Measurements from ENCODE around the gene PALLD. TPM values are rescaled to one million over a fixed set of nuclear protein-coding genes. Genes with fewer than 3 reads are reported as not detected.
"Not testable (repeated sequence)": the region's sequence is repeated elsewhere in the genome, so short reads cannot be mapped to it uniquely, and the experiment has no call there.

PALLD gene
- total RNA-seq, 6 experiments from 2014 or later, result 7.7 to 81.6 (median 24.8) TPM

DNA sequence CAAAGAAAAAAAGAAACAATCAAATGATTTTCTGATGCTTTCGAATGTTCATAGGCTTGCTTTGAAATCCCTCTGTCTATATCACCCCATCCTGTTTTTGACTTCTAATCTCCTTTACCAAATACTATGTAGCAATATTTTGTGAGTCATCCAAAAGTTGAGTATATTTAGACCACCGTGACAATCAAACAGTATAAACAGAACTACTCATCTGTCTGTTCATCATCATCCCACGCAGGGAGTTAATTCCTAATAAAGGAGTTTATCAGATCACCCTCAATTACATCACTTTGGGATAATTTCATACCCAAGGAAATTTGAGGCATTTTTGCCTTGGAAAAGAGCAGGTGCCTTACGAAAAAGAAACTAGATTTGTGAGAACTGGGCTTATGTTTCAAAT lies 300.3 kb downstream of the PALLD start:
- no peaks in the 10 kb centered on the region for H3K27me3 ChIP-seq
- no peaks in the 10 kb centered on the region for H3K36me3 ChIP-seq
- DNase-seq (no peak), ATAC-seq (peak in 1 of 4 donors; percentile 73)
- no peak overlapping the region for H3K4me3 ChIP-seq
- H3K27ac ChIP-seq, result peak overlapping the region in 1 of 3 donors; percentile 36
- H3K4me1 ChIP-seq, result no peaks in the 10 kb centered on the region
- no peak for TF ChIP-seq POLR2A (IDR thresholded peaks at IDR 0.05)
- WGBS (ENCODE audit: insufficient coverage, low coverage, low lambda C conversion rate, missing lambda C conversion rate), result 29% methylated on average over 4 of the region's 4 CpGs
- intact Hi-C loops (cut with DNase I), result no loop called here
- H3K9me3 ChIP-seq, result no peaks in the 10 kb centered on the region

DNA sequence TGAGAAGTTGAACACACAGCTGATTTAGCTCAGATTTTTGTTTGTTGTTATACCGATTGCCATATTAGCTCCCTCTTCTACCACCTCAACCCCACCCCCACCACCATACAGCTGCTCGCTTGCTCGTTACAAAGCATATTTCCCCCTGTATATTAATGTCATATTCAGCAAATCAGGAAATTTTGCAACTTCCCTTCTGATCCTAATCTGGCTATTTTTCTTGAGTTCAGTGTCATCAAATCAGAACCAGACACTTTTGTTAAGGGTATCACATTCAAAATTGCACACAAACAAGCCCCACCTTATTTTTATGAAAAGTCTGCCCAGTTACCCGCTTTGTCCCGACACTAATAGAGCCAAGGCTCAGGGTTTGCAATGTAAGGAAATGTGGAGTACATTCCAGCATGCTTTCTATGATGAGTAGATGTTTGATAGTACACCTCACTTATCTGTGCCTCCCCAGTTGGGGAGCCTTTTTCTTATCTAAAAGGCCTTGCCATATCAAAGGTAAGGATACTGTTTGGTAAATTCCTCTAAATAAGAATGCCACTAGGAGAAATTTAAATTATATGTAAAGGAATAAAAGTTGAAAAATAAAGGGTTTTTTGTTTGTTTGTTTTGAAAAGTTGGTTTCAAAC lies 301.0 kb downstream of the PALLD start:
- TF ChIP-seq, protein P1, sequence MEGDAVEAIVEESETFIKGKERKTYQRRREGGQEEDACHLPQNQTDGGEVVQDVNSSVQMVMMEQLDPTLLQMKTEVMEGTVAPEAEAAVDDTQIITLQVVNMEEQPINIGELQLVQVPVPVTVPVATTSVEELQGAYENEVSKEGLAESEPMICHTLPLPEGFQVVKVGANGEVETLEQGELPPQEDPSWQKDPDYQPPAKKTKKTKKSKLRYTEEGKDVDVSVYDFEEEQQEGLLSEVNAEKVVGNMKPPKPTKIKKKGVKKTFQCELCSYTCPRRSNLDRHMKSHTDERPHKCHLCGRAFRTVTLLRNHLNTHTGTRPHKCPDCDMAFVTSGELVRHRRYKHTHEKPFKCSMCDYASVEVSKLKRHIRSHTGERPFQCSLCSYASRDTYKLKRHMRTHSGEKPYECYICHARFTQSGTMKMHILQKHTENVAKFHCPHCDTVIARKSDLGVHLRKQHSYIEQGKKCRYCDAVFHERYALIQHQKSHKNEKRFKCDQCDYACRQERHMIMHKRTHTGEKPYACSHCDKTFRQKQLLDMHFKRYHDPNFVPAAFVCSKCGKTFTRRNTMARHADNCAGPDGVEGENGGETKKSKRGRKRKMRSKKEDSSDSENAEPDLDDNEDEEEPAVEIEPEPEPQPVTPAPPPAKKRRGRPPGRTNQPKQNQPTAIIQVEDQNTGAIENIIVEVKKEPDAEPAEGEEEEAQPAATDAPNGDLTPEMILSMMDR (IDR thresholded peaks at IDR 0.05), result no peak
- no peak for TF ChIP-seq POLR2A (IDR thresholded peaks at IDR 0.05)
- Histone ChIP-seq H3K27ac (peak overlapping the region in 1 of 3 donors; percentile 36), H3K4me1 (no peaks in the 10 kb centered on the region), H3K4me3 (no peak overlapping the region), H3K27me3 (no peaks in the 10 kb centered on the region), H3K36me3 (no peaks in the 10 kb centered on the region), H3K9me3 (no peaks in the 10 kb centered on the region)
- intact Hi-C loops (cut with DNase I), result no loop called here
- WGBS (ENCODE audit: insufficient coverage, low coverage, low lambda C conversion rate, missing lambda C conversion rate), result 51% methylated on average over 5 of the region's 5 CpGs
- ATAC-seq (peak in 3 of 4 donors; percentile 26 to 46 (median 27)), DNase-seq (no peak)

DNA sequence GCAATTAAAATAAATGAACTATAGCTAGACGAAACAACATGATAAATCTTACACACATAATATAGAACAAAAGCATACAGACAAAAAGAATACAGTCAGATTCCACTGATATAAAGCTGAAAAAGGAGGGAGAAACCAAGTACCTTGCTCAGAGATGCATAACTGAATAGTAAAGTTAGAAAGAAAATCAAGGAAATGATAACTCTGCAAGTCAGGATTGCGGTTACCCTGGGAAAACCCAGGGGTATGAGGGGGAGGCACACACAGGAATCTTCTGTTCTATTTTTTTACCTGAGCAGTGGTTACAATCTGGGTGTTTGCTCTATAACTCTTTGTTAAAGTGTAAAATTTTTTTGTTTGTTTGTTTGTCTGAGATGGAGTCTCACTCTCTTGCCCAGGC lies 304.1 kb downstream of the PALLD start:
- no peaks in the 10 kb centered on the region for H3K9me3 ChIP-seq
- intact Hi-C loops (cut with DNase I), result no loop called here
- TF ChIP-seq, protein P1 (IDR thresholded peaks at IDR 0.05), result no peak
- no peak for TF ChIP-seq POLR2A (IDR thresholded peaks at IDR 0.05)
- ATAC-seq (no peak), DNase-seq (no peak)
- no peaks in the 10 kb centered on the region for H3K27me3 ChIP-seq
- H3K27ac ChIP-seq, result no peak overlapping the region
- no peak overlapping the region for H3K4me3 ChIP-seq
- 85% methylated on average over 2 of the region's 2 CpGs for WGBS (ENCODE audit: insufficient coverage, low coverage, low lambda C conversion rate, missing lambda C conversion rate)
- H3K4me1 ChIP-seq, result no peaks in the 10 kb centered on the region
- H3K36me3 ChIP-seq, result no peaks in the 10 kb centered on the region

DNA sequence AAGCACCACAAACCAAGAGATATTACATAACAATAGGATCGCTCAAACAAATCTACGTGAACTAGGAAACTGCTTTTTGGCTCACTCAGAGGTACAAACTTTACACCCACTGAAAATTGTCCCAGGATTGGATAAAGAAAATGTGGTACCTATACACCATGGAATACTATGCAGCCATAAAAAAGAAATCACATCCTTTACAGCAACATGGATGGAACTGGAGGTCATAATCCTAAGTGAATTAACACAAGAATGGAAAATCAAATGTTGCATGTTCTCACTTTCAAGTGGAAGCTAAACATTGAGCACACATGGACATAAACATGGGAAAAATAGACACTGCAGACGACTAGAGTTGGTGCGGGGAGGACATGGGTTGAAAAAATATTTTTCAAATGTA lies 305.4 kb downstream of the PALLD start:
- H3K4me3 ChIP-seq, result no peak overlapping the region
- no peak overlapping the region for H3K27ac ChIP-seq
- no peaks in the 10 kb centered on the region for H3K36me3 ChIP-seq
- H3K4me1 ChIP-seq, result no peaks in the 10 kb centered on the region
- no peaks in the 10 kb centered on the region for H3K9me3 ChIP-seq
- intact Hi-C loops (cut with DNase I), result no loop called here
- H3K27me3 ChIP-seq, result no peaks in the 10 kb centered on the region
- ATAC-seq, result no peak
- no peak for DNase-seq
- WGBS (ENCODE audit: insufficient coverage, low coverage, low lambda C conversion rate, missing lambda C conversion rate), result 85% methylated on average over 4 of the region's 4 CpGs
- no peak for TF ChIP-seq POLR2A (IDR thresholded peaks at IDR 0.05)
- TF ChIP-seq, protein P1 (IDR thresholded peaks at IDR 0.05), result no peak

DNA sequence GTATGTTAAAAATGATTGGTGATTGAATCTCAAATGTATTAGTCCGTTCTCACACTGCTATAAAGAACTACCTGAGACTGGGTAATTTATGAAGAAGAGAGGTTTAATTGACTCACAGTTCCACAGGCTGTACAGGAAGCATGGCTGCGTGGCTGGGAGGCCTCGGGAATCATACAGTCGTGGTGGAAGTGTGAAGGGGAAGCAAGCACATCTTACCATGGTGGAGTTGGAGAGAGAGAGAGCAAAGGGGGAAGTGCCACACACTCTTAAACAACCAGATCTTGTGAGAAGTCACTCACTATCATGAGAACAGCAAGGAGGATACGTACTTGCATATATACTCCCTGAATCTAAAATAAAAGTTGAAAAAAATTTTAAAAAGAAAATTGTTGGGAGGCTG lies 306.2 kb downstream of the PALLD start:
- 53% methylated on average over 5 of the region's 5 CpGs for WGBS (ENCODE audit: insufficient coverage, low coverage, low lambda C conversion rate, missing lambda C conversion rate)
- H3K36me3 ChIP-seq; intact Hi-C loops (cut with DNase I); H3K4me3 ChIP-seq; H3K9me3 ChIP-seq; H3K4me1 ChIP-seq; H3K27ac ChIP-seq; H3K27me3 ChIP-seq: not testable (repeated sequence)
- ATAC-seq, result peak in 3 of 4 donors; percentile 47 to 56 (median 51)
- peak in 1 of 3 donors; percentile 23 for DNase-seq

Measured in right lobe of liver (tissue), 6 donors.